GM23338 (cell line): ENCODE results near the gene ZSWIM3. TPM values are rescaled to one million over a fixed set of nuclear protein-coding genes. Genes with fewer than 3 reads are reported as not detected.

Experiments
- ATAC-seq: fragments of 200-7000 bp; cut with Tn5 transposase; 3 replicates; pipeline ENCODE4 v1.9.1; 2020
- DNase-seq: peaks from one replicate; pipeline ENCODE4 v3.0.0-alpha.2; 2015; ENCODE audit warnings: low spot score
- H2AFZ ChIP-seq: fragments of 200-600 bp; sonication (generic); 2 replicates; pipeline ENCODE4 v1.8.0; 2016; ENCODE audit warnings: antibody characterized with exemption, mild to moderate bottlenecking, moderate library complexity
- H3F3A ChIP-seq: fragments of 200-600 bp; sonication (generic); replicated peaks from 2 replicates; pipeline ENCODE4 v1.8.0; 2017; ENCODE audit warnings: antibody characterized with exemption, mixed run types, low read depth
- H3K27ac ChIP-seq: fragments of 200-600 bp; sonication (generic); 2 replicates; pipeline ENCODE4 v1.6.1; 2016; ENCODE audit warnings: low read depth
- H3K27me3 ChIP-seq: fragments of 200-600 bp; sonication (generic); 2 replicates; pipeline ENCODE4 v1.8.0; 2016; ENCODE audit warnings: mild to moderate bottlenecking, mixed run types, moderate library complexity; ENCODE audit not compliant: insufficient read depth
- H3K36me3 ChIP-seq: fragments of 200-600 bp; sonication (generic); 2 replicates; pipeline ENCODE4 v1.8.0; 2016; ENCODE audit warnings: mild to moderate bottlenecking; ENCODE audit not compliant: insufficient read depth
- H3K4me1 ChIP-seq: fragments of 200-600 bp; sonication (generic); 2 replicates; pipeline ENCODE4 v1.8.0; 2016; ENCODE audit warnings: mild to moderate bottlenecking, moderate library complexity; ENCODE audit not compliant: insufficient read depth
- H3K4me2 ChIP-seq: fragments of 200-600 bp; sonication (generic); 2 replicates; pipeline ENCODE4 v1.7.1; 2017; ENCODE audit warnings: mixed run types
- H3K4me3 ChIP-seq: fragments of 200-600 bp; sonication (generic); 2 replicates; pipeline ENCODE4 v1.6.1; 2016; ENCODE audit warnings: mixed run types
- H3K79me2 ChIP-seq: fragments of 200-600 bp; sonication (generic); replicated peaks from 2 replicates; pipeline ENCODE4 v1.8.0; 2017; ENCODE audit warnings: mild to moderate bottlenecking; ENCODE audit not compliant: insufficient read depth
- H3K9me2 ChIP-seq: fragments of 200-600 bp; sonication (generic); 2 replicates; pipeline ENCODE4 v1.8.0; 2017; ENCODE audit not compliant: insufficient read depth
- H4K20me1 ChIP-seq: fragments of 200-600 bp; sonication (generic); replicated peaks from 2 replicates; pipeline ENCODE4 v1.8.0; 2017; ENCODE audit warnings: mild to moderate bottlenecking; ENCODE audit not compliant: insufficient read depth
- H3K27ac Mint-ChIP-seq: 2 replicates; pipeline ENCODE4 v1.8.0; 2020; ENCODE audit warnings: inconsistent platforms, mild to moderate bottlenecking, moderate library complexity, mixed read lengths
- H3K27me3 Mint-ChIP-seq: 3 replicates; pipeline ENCODE4 v1.8.0; 2022; ENCODE audit warnings: low read depth, mild to moderate bottlenecking, moderate library complexity, mixed read lengths, inconsistent platforms; ENCODE audit not compliant: insufficient read depth, poor library complexity
- H3K36me3 Mint-ChIP-seq: 3 replicates; pipeline ENCODE4 v1.8.0; 2021; ENCODE audit warnings: low read depth, mild to moderate bottlenecking, inconsistent platforms, moderate library complexity, mixed read lengths
- H3K4me1 Mint-ChIP-seq: 3 replicates; pipeline ENCODE4 v1.8.0; 2020; ENCODE audit warnings: mild to moderate bottlenecking, inconsistent platforms, mixed read lengths
- H3K4me3 Mint-ChIP-seq: 3 replicates; pipeline ENCODE4 v1.8.0; 2021; ENCODE audit warnings: moderate library complexity, mild to moderate bottlenecking, inconsistent platforms, mixed read lengths
- H3K9me3 Mint-ChIP-seq: 3 replicates; pipeline ENCODE4 v1.8.0; 2020; ENCODE audit warnings: moderate library complexity, mild to moderate bottlenecking, inconsistent platforms, mixed read lengths
- EZH2 ChIP-seq: fragments of 200-600 bp; sonication (generic); IDR thresholded peaks from one replicate; pipeline ENCODE4 v1.8.0; 2017; ENCODE audit warnings: antibody characterized with exemption, mild to moderate bottlenecking, low read depth; ENCODE audit not compliant: unreplicated experiment
- EZH2phosphoT487 ChIP-seq: fragments of 200-600 bp; sonication (generic); IDR thresholded peaks from one replicate; pipeline ENCODE4 v1.8.1; 2018; ENCODE audit warnings: antibody characterized with exemption; ENCODE audit not compliant: unreplicated experiment
- JUNB ChIP-seq: IDR thresholded peaks from one replicate; pipeline ENCODE4 v1.6.1; 2016; ENCODE audit warnings: antibody characterized with exemption; ENCODE audit not compliant: unreplicated experiment
- NANOG ChIP-seq: IDR thresholded peaks from 2 replicates; pipeline ENCODE4 v1.6.1; 2016; ENCODE audit warnings: antibody characterized with exemption, borderline replicate concordance
- STAT1 ChIP-seq: IDR thresholded peaks from one replicate; pipeline ENCODE4 v1.6.1; 2016; ENCODE audit warnings: antibody characterized with exemption; ENCODE audit not compliant: unreplicated experiment
- ZNF114 ChIP-seq: fragments of 250-450 bp; sonication (Bioruptor Pico); IDR thresholded peaks from 2 replicates; pipeline ENCODE4 v1.5.0; 2020; ENCODE audit warnings: mild to moderate bottlenecking, moderate library complexity
- ZNF331 ChIP-seq: fragments of 250-450 bp; sonication (Bioruptor Pico); IDR thresholded peaks from 2 replicates; pipeline ENCODE4 v1.5.0; 2020; ENCODE audit warnings: low read depth, mild to moderate bottlenecking, moderate library complexity
- polyA plus RNA-seq: library from polyadenylated mRNA; unstranded; fragments of >200 nt; fragmentation: Nextera tagmentation; extraction: Ambion mirVana; gene quantifications from 2 replicates; pipeline ENCODE4 v1.2.1, GENCODE V29; 2016
- total RNA-seq: library from RNA; depleted of rRNA; stranded (reverse); fragments of >200 nt; shearing (Covaris generic); gene quantifications from 2 replicates; pipeline ENCODE4 v1.2.3, GENCODE V29; 2014
- TF ChIP-seq, protein P1 (sequence below): IDR thresholded peaks from one replicate; pipeline ENCODE4 v1.6.1; 2018; ENCODE audit warnings: antibody characterized with exemption; ENCODE audit not compliant: unreplicated experiment
- TF ChIP-seq, protein P2 (sequence below): IDR thresholded peaks from 2 replicates; pipeline ENCODE4 v1.6.1; 2016; ENCODE audit warnings: antibody characterized with exemption
- TF ChIP-seq, protein P3 (sequence below): fragments of 250-450 bp; sonication (Bioruptor Pico); IDR thresholded peaks from 2 replicates; pipeline ENCODE4 v1.5.0; 2020; ENCODE audit warnings: mild to moderate bottlenecking, moderate library complexity
- TF ChIP-seq, protein P4 (sequence below), 2 experiments: fragments of 200-600 bp in 1 of 2; sonication (generic) in 1 of 2; conservative IDR thresholded peaks; 2 replicates each; pipeline versions ENCODE4 v1.5.1 to v1.6.1; 2016 to 2017; ENCODE audit warnings: antibody characterized with exemption in 2 of 2, low read depth in 2 of 2, mild to moderate bottlenecking in 2 of 2, moderate library complexity in 1 of 2

The ZSWIM3 gene
- total and polyA plus RNA-seq, 2 experiments from 2014 or later = 2.0 to 8.2 TPM

DNA sequence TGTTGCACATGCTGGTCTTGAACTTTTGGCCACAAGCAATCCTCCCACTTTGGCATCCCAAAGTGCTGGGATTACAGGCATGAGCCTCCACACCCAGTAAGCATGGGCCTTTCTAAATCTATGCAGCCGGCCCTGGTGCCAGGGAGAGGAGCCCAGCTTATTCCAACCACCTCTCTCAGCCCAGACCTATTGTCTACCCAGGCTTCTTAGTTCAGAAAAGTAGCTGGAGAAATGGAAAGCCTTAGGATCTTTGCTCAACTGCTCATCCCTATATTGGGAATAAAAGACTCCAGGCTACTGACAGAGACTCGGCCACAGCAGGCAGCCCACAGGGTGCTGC is 69.3 kb downstream of the ZSWIM3 start:
- Histone ChIP-seq H3K4me1 (no peaks in the 10 kb centered on the region), H3K27me3 (no peaks in the 10 kb centered on the region), H3K79me2 (no peaks in the 10 kb centered on the region), H3F3A (no peaks in the 10 kb centered on the region), H3K9me2 (no peaks in the 10 kb centered on the region), H3K4me3 (no peak overlapping the region), H3K27ac (no peak overlapping the region), H2AFZ (no peak overlapping the region), H3K36me3 (no peaks in the 10 kb centered on the region), H3K4me2 (no peak overlapping the region), H4K20me1 (no peaks in the 10 kb centered on the region)
- Mint-ChIP-seq H3K4me1 (peaks cover 17% of the 10 kb centered on the region), H3K27ac (peak overlapping the region; percentile 0; the same call in 1 of the 2 replicates), H3K9me3 (no peaks in the 10 kb centered on the region), H3K36me3 (no peaks in the 10 kb centered on the region; the same call in 2 of the 3 replicates), H3K27me3 (peaks cover 11% of the 10 kb centered on the region), H3K4me3 (no peak overlapping the region)
- ATAC-seq (no peak), DNase-seq (no peak)
- TF ChIP-seq ZNF114 (CRISPR knock-in tag) (no peak), ZNF331 (CRISPR knock-in tag) (no peak), NANOG (no peak), STAT1 (no peak), EZH2 (no peak), EZH2phosphoT487 (no peak), JUNB (no peak)
- TF ChIP-seq, protein P1, sequence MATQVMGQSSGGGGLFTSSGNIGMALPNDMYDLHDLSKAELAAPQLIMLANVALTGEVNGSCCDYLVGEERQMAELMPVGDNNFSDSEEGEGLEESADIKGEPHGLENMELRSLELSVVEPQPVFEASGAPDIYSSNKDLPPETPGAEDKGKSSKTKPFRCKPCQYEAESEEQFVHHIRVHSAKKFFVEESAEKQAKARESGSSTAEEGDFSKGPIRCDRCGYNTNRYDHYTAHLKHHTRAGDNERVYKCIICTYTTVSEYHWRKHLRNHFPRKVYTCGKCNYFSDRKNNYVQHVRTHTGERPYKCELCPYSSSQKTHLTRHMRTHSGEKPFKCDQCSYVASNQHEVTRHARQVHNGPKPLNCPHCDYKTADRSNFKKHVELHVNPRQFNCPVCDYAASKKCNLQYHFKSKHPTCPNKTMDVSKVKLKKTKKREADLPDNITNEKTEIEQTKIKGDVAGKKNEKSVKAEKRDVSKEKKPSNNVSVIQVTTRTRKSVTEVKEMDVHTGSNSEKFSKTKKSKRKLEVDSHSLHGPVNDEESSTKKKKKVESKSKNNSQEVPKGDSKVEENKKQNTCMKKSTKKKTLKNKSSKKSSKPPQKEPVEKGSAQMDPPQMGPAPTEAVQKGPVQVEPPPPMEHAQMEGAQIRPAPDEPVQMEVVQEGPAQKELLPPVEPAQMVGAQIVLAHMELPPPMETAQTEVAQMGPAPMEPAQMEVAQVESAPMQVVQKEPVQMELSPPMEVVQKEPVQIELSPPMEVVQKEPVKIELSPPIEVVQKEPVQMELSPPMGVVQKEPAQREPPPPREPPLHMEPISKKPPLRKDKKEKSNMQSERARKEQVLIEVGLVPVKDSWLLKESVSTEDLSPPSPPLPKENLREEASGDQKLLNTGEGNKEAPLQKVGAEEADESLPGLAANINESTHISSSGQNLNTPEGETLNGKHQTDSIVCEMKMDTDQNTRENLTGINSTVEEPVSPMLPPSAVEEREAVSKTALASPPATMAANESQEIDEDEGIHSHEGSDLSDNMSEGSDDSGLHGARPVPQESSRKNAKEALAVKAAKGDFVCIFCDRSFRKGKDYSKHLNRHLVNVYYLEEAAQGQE = no peak
- TF ChIP-seq, protein P2, sequence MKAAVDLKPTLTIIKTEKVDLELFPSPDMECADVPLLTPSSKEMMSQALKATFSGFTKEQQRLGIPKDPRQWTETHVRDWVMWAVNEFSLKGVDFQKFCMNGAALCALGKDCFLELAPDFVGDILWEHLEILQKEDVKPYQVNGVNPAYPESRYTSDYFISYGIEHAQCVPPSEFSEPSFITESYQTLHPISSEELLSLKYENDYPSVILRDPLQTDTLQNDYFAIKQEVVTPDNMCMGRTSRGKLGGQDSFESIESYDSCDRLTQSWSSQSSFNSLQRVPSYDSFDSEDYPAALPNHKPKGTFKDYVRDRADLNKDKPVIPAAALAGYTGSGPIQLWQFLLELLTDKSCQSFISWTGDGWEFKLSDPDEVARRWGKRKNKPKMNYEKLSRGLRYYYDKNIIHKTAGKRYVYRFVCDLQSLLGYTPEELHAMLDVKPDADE = no peak
- TF ChIP-seq, protein P3, sequence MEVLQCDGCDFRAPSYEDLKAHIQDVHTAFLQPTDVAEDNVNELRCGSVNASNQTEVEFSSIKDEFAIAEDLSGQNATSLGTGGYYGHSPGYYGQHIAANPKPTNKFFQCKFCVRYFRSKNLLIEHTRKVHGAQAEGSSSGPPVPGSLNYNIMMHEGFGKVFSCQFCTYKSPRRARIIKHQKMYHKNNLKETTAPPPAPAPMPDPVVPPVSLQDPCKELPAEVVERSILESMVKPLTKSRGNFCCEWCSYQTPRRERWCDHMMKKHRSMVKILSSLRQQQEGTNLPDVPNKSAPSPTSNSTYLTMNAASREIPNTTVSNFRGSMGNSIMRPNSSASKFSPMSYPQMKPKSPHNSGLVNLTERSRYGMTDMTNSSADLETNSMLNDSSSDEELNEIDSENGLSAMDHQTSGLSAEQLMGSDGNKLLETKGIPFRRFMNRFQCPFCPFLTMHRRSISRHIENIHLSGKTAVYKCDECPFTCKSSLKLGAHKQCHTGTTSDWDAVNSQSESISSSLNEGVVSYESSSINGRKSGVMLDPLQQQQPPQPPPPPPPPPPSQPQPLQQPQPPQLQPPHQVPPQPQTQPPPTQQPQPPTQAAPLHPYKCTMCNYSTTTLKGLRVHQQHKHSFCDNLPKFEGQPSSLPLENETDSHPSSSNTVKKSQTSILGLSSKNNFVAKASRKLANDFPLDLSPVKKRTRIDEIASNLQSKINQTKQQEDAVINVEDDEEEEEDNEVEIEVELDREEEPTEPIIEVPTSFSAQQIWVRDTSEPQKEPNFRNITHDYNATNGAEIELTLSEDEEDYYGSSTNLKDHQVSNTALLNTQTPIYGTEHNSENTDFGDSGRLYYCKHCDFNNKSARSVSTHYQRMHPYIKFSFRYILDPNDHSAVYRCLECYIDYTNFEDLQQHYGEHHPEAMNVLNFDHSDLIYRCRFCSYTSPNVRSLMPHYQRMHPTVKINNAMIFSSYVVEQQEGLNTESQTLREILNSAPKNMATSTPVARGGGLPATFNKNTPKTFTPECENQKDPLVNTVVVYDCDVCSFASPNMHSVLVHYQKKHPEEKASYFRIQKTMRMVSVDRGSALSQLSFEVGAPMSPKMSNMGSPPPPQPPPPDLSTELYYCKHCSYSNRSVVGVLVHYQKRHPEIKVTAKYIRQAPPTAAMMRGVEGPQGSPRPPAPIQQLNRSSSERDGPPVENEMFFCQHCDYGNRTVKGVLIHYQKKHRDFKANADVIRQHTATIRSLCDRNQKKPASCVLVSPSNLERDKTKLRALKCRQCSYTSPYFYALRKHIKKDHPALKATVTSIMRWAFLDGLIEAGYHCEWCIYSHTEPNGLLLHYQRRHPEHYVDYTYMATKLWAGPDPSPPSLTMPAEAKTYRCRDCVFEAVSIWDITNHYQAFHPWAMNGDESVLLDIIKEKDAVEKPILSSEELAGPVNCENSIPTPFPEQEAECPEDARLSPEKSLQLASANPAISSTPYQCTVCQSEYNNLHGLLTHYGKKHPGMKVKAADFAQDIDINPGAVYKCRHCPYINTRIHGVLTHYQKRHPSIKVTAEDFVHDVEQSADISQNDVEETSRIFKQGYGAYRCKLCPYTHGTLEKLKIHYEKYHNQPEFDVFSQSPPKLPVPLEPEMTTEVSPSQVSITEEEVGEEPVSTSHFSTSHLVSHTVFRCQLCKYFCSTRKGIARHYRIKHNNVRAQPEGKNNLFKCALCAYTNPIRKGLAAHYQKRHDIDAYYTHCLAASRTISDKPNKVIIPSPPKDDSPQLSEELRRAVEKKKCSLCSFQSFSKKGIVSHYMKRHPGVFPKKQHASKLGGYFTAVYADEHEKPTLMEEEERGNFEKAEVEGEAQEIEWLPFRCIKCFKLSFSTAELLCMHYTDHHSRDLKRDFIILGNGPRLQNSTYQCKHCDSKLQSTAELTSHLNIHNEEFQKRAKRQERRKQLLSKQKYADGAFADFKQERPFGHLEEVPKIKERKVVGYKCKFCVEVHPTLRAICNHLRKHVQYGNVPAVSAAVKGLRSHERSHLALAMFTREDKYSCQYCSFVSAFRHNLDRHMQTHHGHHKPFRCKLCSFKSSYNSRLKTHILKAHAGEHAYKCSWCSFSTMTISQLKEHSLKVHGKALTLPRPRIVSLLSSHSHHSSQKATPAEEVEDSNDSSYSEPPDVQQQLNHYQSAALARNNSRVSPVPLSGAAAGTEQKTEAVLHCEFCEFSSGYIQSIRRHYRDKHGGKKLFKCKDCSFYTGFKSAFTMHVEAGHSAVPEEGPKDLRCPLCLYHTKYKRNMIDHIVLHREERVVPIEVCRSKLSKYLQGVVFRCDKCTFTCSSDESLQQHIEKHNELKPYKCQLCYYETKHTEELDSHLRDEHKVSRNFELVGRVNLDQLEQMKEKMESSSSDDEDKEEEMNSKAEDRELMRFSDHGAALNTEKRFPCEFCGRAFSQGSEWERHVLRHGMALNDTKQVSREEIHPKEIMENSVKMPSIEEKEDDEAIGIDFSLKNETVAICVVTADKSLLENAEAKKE (CRISPR knock-in tag) = no peak
- TF ChIP-seq, protein P4, sequence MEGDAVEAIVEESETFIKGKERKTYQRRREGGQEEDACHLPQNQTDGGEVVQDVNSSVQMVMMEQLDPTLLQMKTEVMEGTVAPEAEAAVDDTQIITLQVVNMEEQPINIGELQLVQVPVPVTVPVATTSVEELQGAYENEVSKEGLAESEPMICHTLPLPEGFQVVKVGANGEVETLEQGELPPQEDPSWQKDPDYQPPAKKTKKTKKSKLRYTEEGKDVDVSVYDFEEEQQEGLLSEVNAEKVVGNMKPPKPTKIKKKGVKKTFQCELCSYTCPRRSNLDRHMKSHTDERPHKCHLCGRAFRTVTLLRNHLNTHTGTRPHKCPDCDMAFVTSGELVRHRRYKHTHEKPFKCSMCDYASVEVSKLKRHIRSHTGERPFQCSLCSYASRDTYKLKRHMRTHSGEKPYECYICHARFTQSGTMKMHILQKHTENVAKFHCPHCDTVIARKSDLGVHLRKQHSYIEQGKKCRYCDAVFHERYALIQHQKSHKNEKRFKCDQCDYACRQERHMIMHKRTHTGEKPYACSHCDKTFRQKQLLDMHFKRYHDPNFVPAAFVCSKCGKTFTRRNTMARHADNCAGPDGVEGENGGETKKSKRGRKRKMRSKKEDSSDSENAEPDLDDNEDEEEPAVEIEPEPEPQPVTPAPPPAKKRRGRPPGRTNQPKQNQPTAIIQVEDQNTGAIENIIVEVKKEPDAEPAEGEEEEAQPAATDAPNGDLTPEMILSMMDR (conservative IDR thresholded peaks at IDR 0.05; ENCODE audit: low read depth in 2 of 2) = no peak
